Brain microvascular endothelial cell (primary cell): Measurements from ENCODE around the gene CCNI.
A peak's percentile ranks its signal among the peaks of the same experiment; 100 is the strongest.

Experiments used
- DNase-seq: peaks from one replicate; pipeline ENCODE4 v3.0.0-alpha.2; 2020
- H3K27ac ChIP-seq: fragments of 250-450 bp; sonication (Bioruptor Pico); 2 replicates; pipeline ENCODE4 v1.5.1; 2020; ENCODE audit warnings: mild to moderate bottlenecking, moderate library complexity
- H3K27me3 ChIP-seq: fragments of 250-450 bp; sonication (Bioruptor Pico); replicated peaks from 2 replicates; pipeline ENCODE4 v1.5.1; 2020; ENCODE audit warnings: mild to moderate bottlenecking
- H3K36me3 ChIP-seq: fragments of 250-450 bp; sonication (Bioruptor Pico); replicated peaks from 2 replicates; pipeline ENCODE4 v1.5.1; 2020; ENCODE audit warnings: mild to moderate bottlenecking
- H3K4me3 ChIP-seq: 2 replicates; pipeline ENCODE4 v1.5.1; 2011; ENCODE audit warnings: low read depth, mild to moderate bottlenecking, control low read depth, low read length, moderate library complexity
- CTCF ChIP-seq: IDR thresholded peaks from 2 replicates; pipeline ENCODE4 v1.5.1; 2011; ENCODE audit warnings: low read depth, mild to moderate bottlenecking, moderate library complexity, low read length, control low read depth, inconsistent platforms; ENCODE audit errors: missing control alignments
- in situ Hi-C: cut with HindIII; loops from 2 replicates; pipeline ENCODE4 v1.10.0; 2017; ENCODE audit warnings: low sequenced_read_pairs, low pct_ligation_motif_present

Gene CCNI

GRCh38 chr4:77100234-77100633 lies 24.4 kb upstream of the CCNI start:
- Histone ChIP-seq H3K27me3 (no peaks in the 10 kb centered on the region), H3K4me3 (no peak overlapping the region), H3K36me3 (no peaks in the 10 kb centered on the region), H3K27ac (no peak overlapping the region)
- TF ChIP-seq CTCF, result no peak
- in situ Hi-C loops, result no loop called here
- no peak for DNase-seq

DNA sequence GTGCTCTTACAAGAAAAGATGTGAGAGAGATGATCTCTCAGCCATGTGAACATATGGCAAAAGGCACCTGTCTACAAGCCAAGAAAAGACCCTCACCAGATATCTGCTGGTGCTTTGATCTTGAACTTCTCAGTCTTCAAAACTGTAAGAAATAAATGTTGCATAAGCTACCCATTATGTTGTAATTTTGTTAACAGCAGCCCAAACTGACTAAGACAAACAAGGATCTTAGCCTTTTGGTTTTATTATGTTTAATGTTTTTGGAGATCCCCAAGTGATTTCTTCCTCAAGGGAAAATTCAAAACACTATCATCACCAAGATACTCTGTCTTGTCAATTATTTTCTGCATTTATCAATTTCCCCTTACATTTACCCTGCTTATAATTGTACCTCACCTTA lies 21.8 kb upstream of the CCNI start:
- no peak overlapping the region for H3K4me3 ChIP-seq
- DNase-seq, result no peak
- H3K27me3 ChIP-seq, result no peaks in the 10 kb centered on the region
- in situ Hi-C loops, result no loop called here
- no peak for TF ChIP-seq CTCF
- no peak overlapping the region for H3K27ac ChIP-seq
- H3K36me3 ChIP-seq, result no peaks in the 10 kb centered on the region

DNA sequence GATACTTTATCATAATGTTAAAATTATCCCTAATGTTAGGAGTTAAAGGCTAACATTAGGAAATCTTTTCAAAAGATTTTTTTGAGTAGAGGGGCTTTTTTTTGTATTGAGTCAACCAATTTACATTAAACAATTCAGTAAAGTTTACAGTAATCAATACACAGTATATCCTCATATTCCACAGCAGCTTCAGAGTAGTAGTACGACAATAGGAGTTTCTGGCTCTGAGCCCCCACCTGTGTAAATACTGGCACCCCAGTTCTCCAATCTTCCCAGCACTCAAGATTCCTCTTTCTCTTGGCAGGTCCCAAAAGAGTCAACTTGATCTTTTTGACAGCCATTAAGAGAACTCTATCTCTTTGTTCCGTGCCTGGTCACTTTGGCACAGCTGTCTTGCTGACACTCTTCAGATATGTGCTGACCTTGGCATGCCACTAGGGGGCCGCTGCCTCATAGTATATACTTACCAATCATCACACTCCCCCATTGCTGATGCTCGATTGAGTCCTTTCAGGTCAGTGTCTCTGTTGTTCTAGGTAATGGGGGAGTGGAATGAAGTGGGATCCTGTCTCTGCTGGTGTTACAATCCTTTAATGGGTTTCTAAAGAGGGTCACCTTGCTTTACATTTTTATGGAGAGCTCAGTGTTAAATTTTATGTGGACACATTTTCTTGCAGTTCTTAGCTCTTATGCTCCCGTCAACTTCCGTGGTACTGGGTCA lies 19.5 kb upstream of the CCNI start:
- H3K27me3 ChIP-seq, result no peaks in the 10 kb centered on the region
- in situ Hi-C loops, result no loop called here
- peak; percentile 97 for TF ChIP-seq CTCF
- no peaks in the 10 kb centered on the region for H3K36me3 ChIP-seq
- no peak overlapping the region for H3K27ac ChIP-seq
- DNase-seq, result peak; percentile 72
- H3K4me3 ChIP-seq, result no peak overlapping the region

- no peak for TF ChIP-seq CTCF
- no peak overlapping the region for H3K4me3 ChIP-seq
- in situ Hi-C loops, result no loop called here
- no peak for DNase-seq
- no peak overlapping the region for H3K27ac ChIP-seq
- H3K36me3 ChIP-seq, result no peaks in the 10 kb centered on the region
- H3K27me3 ChIP-seq, result no peaks in the 10 kb centered on the region
These were observed 18.7 kb upstream of the CCNI start for GRCh38 chr4:77094496-77094895.

- in situ Hi-C loops, result no loop called here
- no peak overlapping the region for H3K4me3 ChIP-seq
- no peak for TF ChIP-seq CTCF
- no peaks in the 10 kb centered on the region for H3K36me3 ChIP-seq
- no peaks in the 10 kb centered on the region for H3K27me3 ChIP-seq
- no peak overlapping the region for H3K27ac ChIP-seq
- DNase-seq, result no peak
These were observed 17.6 kb upstream of the CCNI start for GRCh38 chr4:77093401-77093800.

GRCh38 chr4:77092975-77093374 lies 17.2 kb upstream of the CCNI start:
- Histone ChIP-seq H3K27me3 (no peaks in the 10 kb centered on the region), H3K27ac (no peak overlapping the region), H3K36me3 (no peaks in the 10 kb centered on the region), H3K4me3 (no peak overlapping the region)
- peak; percentile 26 for DNase-seq
- no peak for TF ChIP-seq CTCF
- in situ Hi-C loops, result no loop called here
